Measurements from ENCODE around the gene DUSP18. TPM values are rescaled to one million over a fixed set of nuclear protein-coding genes. Genes with fewer than 3 reads are reported as not detected.

The DUSP18 gene
- total and polyA plus RNA-seq, 2 of the 4 experiments (the other 2 are of a cell fraction): 14.9 TPM

GRCh38 chr22:30702856-30703255, 35.2 kb upstream of the DUSP18 start:
- Histone ChIP-seq H3K14ac (replicated peaks; ENCODE audit: low read depth, low read length) (no peak overlapping the region), H2BK5ac (ENCODE audit: low read depth, low read length, poor library complexity, severe bottlenecking) (no peak overlapping the region)
- POLR2A ChIA-PET (ENCODE audit: unreplicated experiment): no interaction called here

More at GRCh38 chr22:30702856-30703255, 35.2 kb upstream of the DUSP18 start:
- no peak overlapping the region for H3K9ac ChIP-seq (ENCODE audit: low read depth, low read length)
- no peak overlapping the region for H4K8ac ChIP-seq (ENCODE audit: low read depth in 2 of 2, low read length in 2 of 2)
- no peak overlapping the region for H2BK15ac ChIP-seq (ENCODE audit: low read depth, low read length)
- H3K23ac ChIP-seq (ENCODE audit: low read depth, low read length): no peak overlapping the region
- peaks cover 4% of the 10 kb centered on the region for H3K4me1 ChIP-seq (ENCODE audit: control insufficient read depth, insufficient read depth, low read length)
- TF ChIP-seq CHD1 (IDR thresholded peaks at IDR 0.05; ENCODE audit: low read depth, low read length) (no peak), NFE2L2 (IDR thresholded peaks at IDR 0.05; ENCODE audit: low read depth, low read length) (no peak), BHLHE40 (IDR thresholded peaks at IDR 0.05; ENCODE audit: low read depth, low read length) (no peak), MAZ (IDR thresholded peaks at IDR 0.05; ENCODE audit: borderline replicate concordance, low read depth, low read length) (no peak), RFX5 (IDR thresholded peaks at IDR 0.05; ENCODE audit: low read depth, low read length) (no peak), MXI1 (IDR thresholded peaks at IDR 0.05; ENCODE audit: borderline replicate concordance, low read depth, low read length) (no peak), MAFK (IDR thresholded peaks at IDR 0.05; ENCODE audit: low read depth, low read length) (no peak), RCOR1 (IDR thresholded peaks at IDR 0.05; ENCODE audit: insufficient replicate concordance, low read length) (no peak), ELK1 (IDR thresholded peaks at IDR 0.05; ENCODE audit: borderline replicate concordance, low read depth, low read length) (no peak), SMC3 (IDR thresholded peaks at IDR 0.05; ENCODE audit: low read depth, low read length) (no peak), CEBPB (IDR thresholded peaks at IDR 0.05; ENCODE audit: low read depth, low read length) (no peak), FOS (IDR thresholded peaks at IDR 0.05; ENCODE audit: low read depth, low read length) (no peak), RAD21 (IDR thresholded peaks at IDR 0.05; ENCODE audit: low read length) (no peak), POLR2A (IDR thresholded peaks at IDR 0.05; ENCODE audit: low read depth, low read length) (no peak), USF2 (IDR thresholded peaks at IDR 0.05; ENCODE audit: low read depth, low read length) (no peak), CTCF (conservative IDR thresholded peaks at IDR 0.05; ENCODE audit: low read depth, low read length) (no peak)
- no peak overlapping the region for H2BK120ac ChIP-seq (ENCODE audit: low read depth, low read length)
- no peak for ATAC-seq (ENCODE audit: low read depth)
- H3K18ac ChIP-seq (ENCODE audit: low read depth, low read length): no peak overlapping the region
- dilution Hi-C loops (cut with HindIII; ENCODE audit: low sequenced_read_pairs, unreplicated experiment) (no loop called here), in situ Hi-C loops (cut with MboI; ENCODE audit: low sequenced_read_pairs) (no loop called here), intact Hi-C loops (cut with micrococcal nuclease) (no loop called here)
- H3K56ac ChIP-seq (ENCODE audit: extremely low read depth, insufficient read depth, low read length): no peak overlapping the region
- DNase-seq: no peak
- no peak overlapping the region for H4K5ac ChIP-seq (ENCODE audit: low read depth, low read length)
- H2AFZ ChIP-seq (replicated peaks; ENCODE audit: low read length, poor library complexity): no peak overlapping the region
- no peak overlapping the region for H2BK20ac ChIP-seq (ENCODE audit: low read depth, low read length)
- WGBS, 2 experiments (ENCODE audit: extremely low coverage in 2 of 2, insufficient read length in 1 of 2): no CpG with 5 or more reads among the region's 1 CpG
- no peaks in the 10 kb centered on the region for H4K20me1 ChIP-seq (ENCODE audit: insufficient read depth, low read length)
- H3K4me2 ChIP-seq (ENCODE audit: low read depth, low read length): no peak overlapping the region
- no peak overlapping the region for H3K4ac ChIP-seq (ENCODE audit: low read depth, low read length)
- H3K27ac ChIP-seq (ENCODE audit: insufficient read depth, low read length): no peak overlapping the region
- BruUV-seq (replicated peaks): no TSS peak
- no peaks in the 10 kb centered on the region for H3K9me3 ChIP-seq (ENCODE audit: control insufficient read depth, insufficient read depth, low read length)
- no peak overlapping the region for H4K91ac ChIP-seq (ENCODE audit: insufficient read depth, low read depth, low read length)
- H3K9me1 ChIP-seq (ENCODE audit: insufficient read depth, low read length): peaks cover 12% of the 10 kb centered on the region
- H3K79me1 ChIP-seq (ENCODE audit: low read depth in 1 of 2, low read length in 2 of 2): peaks cover 0 to 6% of the 10 kb centered on the region in 2 experiments; a peak in 1 of 4 replicates
- CTCF ChIA-PET: no interaction called here
- H3K27me3 ChIP-seq (ENCODE audit: control insufficient read depth, insufficient read depth, low read length): no peaks in the 10 kb centered on the region
- no peaks in the 10 kb centered on the region for H3K36me3 ChIP-seq (ENCODE audit: control insufficient read depth, insufficient read depth, low read length)
- no peak overlapping the region for H3K4me3 ChIP-seq (ENCODE audit: insufficient read depth, low read depth, low read length)
- H2AK5ac ChIP-seq (ENCODE audit: low read depth, low read length): no peak overlapping the region
- H2AK9ac ChIP-seq (replicated peaks; ENCODE audit: low read depth, low read length, poor library complexity): no peak overlapping the region
